SU-DHL-6 (cell line): ENCODE measurements around the gene NUSAP1.

ENCODE experiments used
- H2AFZ ChIP-seq: fragments of 200-600 bp; sonication (generic); 2 replicates; pipeline ENCODE4 v1.6.1; 2014; ENCODE audit warnings: low read depth, mild to moderate bottlenecking, moderate library complexity, mixed read lengths, antibody characterized with exemption, low read length; ENCODE audit not compliant: severe bottlenecking
- H3F3A ChIP-seq: fragments of 200-600 bp; shearing (Covaris generic); 2 replicates; pipeline ENCODE4 v1.6.0; 2016; ENCODE audit warnings: antibody characterized with exemption, mild to moderate bottlenecking; ENCODE audit not compliant: insufficient read depth
- H3K27ac ChIP-seq: fragments of 200-600 bp; sonication (generic); 2 replicates; pipeline ENCODE4 v1.5.1; 2016; ENCODE audit warnings: low read depth, mild to moderate bottlenecking, low read length, moderate library complexity, mixed read lengths
- H3K27me3 ChIP-seq: fragments of 200-600 bp; sonication (generic), shearing (Covaris generic); 2 replicates; pipeline ENCODE4 v1.6.0; 2014; ENCODE audit warnings: mild to moderate bottlenecking, low read length
- H3K36me3 ChIP-seq: fragments of 200-600 bp; sonication (generic); 2 replicates; pipeline ENCODE4 v1.6.1; 2014; ENCODE audit warnings: mild to moderate bottlenecking, low read length, mixed read lengths
- H3K4me2 ChIP-seq: fragments of 300-600, 200-600 bp; shearing (Covaris generic), sonication (generic); 2 replicates; pipeline ENCODE4 v1.6.0; 2014; ENCODE audit warnings: low read length, low read depth, mild to moderate bottlenecking; ENCODE audit not compliant: poor library complexity, severe bottlenecking
- H3K4me3 ChIP-seq: fragments of 200-600 bp; sonication (generic); 2 replicates; pipeline ENCODE4 v1.5.1; 2014; ENCODE audit warnings: antibody characterized with exemption, low read length, mild to moderate bottlenecking, mixed read lengths; ENCODE audit not compliant: insufficient read depth, poor library complexity, severe bottlenecking
- H3K79me2 ChIP-seq: fragments of 200-600 bp; sonication (generic); 2 replicates; pipeline ENCODE4 v1.6.1; 2014; ENCODE audit warnings: mild to moderate bottlenecking, low read length, moderate library complexity; ENCODE audit not compliant: insufficient read depth
- H3K9ac ChIP-seq: fragments of 200-600 bp; sonication (generic); 2 replicates; pipeline ENCODE4 v1.7.0; 2014; ENCODE audit warnings: mild to moderate bottlenecking, low read length
- H3K9me2 ChIP-seq: fragments of 200-600 bp; sonication (generic); replicated peaks from 2 replicates; pipeline ENCODE4 v1.6.1; 2014; ENCODE audit warnings: low read length; ENCODE audit not compliant: insufficient read depth
- H3K9me3 ChIP-seq: fragments of 200-600 bp; sonication (generic); 2 replicates; pipeline ENCODE4 v1.6.1; 2014; ENCODE audit warnings: low read length, mixed read lengths; ENCODE audit not compliant: insufficient read depth
- H4K20me1 ChIP-seq: fragments of 200-600 bp; sonication (generic); 2 replicates; pipeline ENCODE4 v1.6.1; 2014; ENCODE audit warnings: low read depth, mild to moderate bottlenecking, antibody characterized with exemption, low read length, moderate library complexity, mixed read lengths
- EZH2phosphoT487 ChIP-seq: fragments of 200-600 bp; sonication (generic), shearing (Covaris generic); conservative IDR thresholded peaks from 2 replicates; pipeline ENCODE4 v1.6.1; 2018; ENCODE audit warnings: mild to moderate bottlenecking, antibody characterized with exemption, low read length, moderate library complexity, mixed read lengths
- TF ChIP-seq, protein P1 (sequence below): fragments of 200-600 bp; sonication (generic); IDR thresholded peaks from one replicate; pipeline ENCODE4 v1.5.1; 2017; ENCODE audit warnings: antibody characterized with exemption, mild to moderate bottlenecking, low read length, moderate library complexity; ENCODE audit not compliant: insufficient read depth, poor library complexity, severe bottlenecking

NUSAP1 gene

DNA sequence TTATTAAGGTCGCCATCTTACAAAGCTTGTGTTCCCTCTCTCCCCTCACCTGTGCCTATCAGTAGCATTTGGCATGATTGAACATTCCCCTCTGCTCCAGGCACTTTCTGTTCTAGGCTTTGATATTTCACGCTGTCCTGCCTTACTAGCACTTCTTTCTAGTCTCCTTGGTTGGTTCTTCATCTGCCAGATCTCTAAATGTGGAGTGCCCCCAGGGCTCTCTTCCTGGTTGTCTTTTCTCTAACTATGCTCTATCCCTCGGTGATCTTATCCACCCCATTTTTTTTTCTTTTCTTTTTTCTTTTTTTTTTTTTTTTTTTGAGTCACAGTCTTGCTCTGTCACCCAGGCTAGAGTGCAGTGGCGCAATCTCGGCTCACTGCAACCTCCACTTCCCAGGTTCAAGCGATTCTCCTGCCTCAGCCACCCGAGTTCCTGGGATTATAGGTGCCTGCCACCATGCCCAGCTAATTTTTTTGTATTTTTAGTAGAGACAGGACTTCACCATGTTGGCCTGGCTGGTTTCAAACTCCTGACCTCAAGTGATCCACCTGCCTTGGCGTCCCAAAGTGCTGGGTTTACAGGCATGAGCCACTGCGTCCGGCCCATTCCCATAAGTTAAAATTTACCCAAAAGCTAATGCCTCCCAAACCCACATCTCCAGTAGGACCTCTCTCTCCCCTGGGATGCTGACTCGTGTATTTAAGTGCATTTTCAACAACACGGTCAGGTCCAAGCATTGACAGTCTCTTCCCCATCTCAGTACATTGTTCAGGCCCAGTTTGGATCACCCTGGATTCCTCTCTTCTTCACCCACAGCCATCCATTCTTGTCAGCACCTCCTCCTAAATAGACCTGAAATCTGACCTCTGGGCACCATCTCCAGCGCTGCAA lies 5.2 kb downstream of the NUSAP1 start:
- TF ChIP-seq EZH2phosphoT487, result no peak
- TF ChIP-seq, protein P1, sequence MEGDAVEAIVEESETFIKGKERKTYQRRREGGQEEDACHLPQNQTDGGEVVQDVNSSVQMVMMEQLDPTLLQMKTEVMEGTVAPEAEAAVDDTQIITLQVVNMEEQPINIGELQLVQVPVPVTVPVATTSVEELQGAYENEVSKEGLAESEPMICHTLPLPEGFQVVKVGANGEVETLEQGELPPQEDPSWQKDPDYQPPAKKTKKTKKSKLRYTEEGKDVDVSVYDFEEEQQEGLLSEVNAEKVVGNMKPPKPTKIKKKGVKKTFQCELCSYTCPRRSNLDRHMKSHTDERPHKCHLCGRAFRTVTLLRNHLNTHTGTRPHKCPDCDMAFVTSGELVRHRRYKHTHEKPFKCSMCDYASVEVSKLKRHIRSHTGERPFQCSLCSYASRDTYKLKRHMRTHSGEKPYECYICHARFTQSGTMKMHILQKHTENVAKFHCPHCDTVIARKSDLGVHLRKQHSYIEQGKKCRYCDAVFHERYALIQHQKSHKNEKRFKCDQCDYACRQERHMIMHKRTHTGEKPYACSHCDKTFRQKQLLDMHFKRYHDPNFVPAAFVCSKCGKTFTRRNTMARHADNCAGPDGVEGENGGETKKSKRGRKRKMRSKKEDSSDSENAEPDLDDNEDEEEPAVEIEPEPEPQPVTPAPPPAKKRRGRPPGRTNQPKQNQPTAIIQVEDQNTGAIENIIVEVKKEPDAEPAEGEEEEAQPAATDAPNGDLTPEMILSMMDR, result no peak
- Histone ChIP-seq H3K9ac (no peak overlapping the region), H3K27ac (no peak overlapping the region)

DNA sequence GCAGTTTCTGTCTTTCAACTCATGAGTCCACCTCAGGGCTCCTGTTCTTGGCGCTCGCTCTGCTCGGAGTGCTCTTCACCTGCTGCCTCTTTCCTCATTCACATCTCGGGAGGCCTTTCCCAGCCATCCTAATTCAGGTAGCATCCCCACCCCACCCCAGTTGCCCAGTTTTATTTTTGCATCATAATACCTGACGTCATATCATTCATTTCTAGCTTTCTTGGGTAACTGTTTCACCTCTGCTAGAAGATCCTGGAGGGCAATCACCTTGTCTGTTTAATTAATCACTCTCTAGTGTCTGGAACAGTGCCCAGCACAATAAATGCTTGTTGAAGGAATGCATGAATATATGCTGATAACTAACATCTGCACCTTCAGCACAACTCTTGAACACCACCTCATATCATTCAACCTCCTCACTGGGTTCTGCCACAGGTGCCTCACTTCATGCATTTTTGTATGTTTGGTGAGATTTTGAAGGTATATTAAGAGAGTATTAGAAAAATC lies 7.6 kb downstream of the NUSAP1 start:
- Histone ChIP-seq H3K4me2 (no peak overlapping the region), H3K27me3 (no peaks in the 10 kb centered on the region), H3K4me3 (no peak overlapping the region), H3K36me3 (peaks cover 36% of the 10 kb centered on the region), H3K9me2 (no peaks in the 10 kb centered on the region), H3K9ac (no peak overlapping the region), H3K27ac (no peak overlapping the region), H2AFZ (no peak overlapping the region), H3K79me2 (peaks cover 91% of the 10 kb centered on the region), H3K9me3 (no peaks in the 10 kb centered on the region), H3F3A (no peaks in the 10 kb centered on the region), H4K20me1 (peaks cover 23% of the 10 kb centered on the region)
- no peak for TF ChIP-seq EZH2phosphoT487

More for the DNA sequence above, 5.2 kb downstream of the NUSAP1 start:
- Histone ChIP-seq H3K36me3 (peaks cover 32% of the 10 kb centered on the region), H3K4me2 (peak overlapping the region; percentile 8), H2AFZ (no peak overlapping the region), H3K27me3 (no peaks in the 10 kb centered on the region), H3K4me3 (no peak overlapping the region), H3K79me2 (peaks cover 94% of the 10 kb centered on the region), H3F3A (peaks cover 12% of the 10 kb centered on the region), H4K20me1 (peaks cover 28% of the 10 kb centered on the region), H3K9me2 (no peaks in the 10 kb centered on the region), H3K9me3 (no peaks in the 10 kb centered on the region)

DNA sequence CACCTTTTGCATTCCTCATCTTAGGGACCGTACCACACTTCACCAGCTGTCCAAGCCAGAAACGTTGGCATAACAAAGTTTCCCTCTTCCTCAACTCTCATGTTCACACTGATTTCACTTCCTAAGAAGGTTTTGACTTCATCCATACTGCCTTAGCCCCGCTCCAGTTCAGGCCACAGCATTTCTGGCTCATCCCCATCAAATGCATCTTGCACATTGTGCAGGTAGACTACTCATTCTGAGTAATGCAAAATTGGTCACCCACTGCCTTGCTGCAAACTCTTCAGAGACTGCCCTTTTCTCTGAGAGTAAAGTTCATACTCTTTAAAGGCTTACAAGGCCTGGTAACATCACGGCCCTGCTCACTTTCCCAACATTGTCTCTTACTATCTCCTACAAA lies 8.8 kb downstream of the NUSAP1 start:
- no peak overlapping the region for H3K27ac ChIP-seq
- no peaks in the 10 kb centered on the region for H3F3A ChIP-seq
- peaks cover 23% of the 10 kb centered on the region for H4K20me1 ChIP-seq
- no peak overlapping the region for H3K4me2 ChIP-seq
- TF ChIP-seq, protein P1, result no peak
- no peak for TF ChIP-seq EZH2phosphoT487
- H3K27me3 ChIP-seq, result no peaks in the 10 kb centered on the region
- H3K9me3 ChIP-seq, result no peaks in the 10 kb centered on the region
- no peaks in the 10 kb centered on the region for H3K9me2 ChIP-seq
- peaks cover 90% of the 10 kb centered on the region for H3K79me2 ChIP-seq
- H3K9ac ChIP-seq, result no peak overlapping the region
- no peak overlapping the region for H3K4me3 ChIP-seq
- H3K36me3 ChIP-seq, result peaks cover 43% of the 10 kb centered on the region
- H2AFZ ChIP-seq, result no peak overlapping the region

DNA sequence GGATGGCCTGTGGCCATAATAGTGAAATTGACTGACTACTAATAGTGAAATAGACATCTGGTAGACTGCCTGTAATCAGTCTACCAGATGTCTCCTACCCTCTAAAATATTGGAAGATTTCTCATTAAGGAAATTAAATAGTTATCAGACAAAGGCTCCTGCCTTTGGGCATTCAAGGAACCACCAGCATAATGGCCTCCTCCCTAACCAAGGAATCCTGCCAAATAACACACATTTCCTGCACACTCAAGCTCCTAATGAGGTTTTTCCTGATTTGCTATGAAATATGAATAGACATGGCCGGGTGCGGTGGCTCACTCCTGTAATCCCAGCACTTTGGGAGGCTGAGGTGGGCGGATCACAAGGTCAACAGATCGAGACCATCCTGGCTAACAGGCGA lies 14.6 kb downstream of the NUSAP1 start:
- H3K9me3 ChIP-seq, result no peaks in the 10 kb centered on the region
- peaks cover 13% of the 10 kb centered on the region; the same call in 1 of the 2 replicates for H3F3A ChIP-seq
- no peaks in the 10 kb centered on the region for H3K27me3 ChIP-seq
- TF ChIP-seq EZH2phosphoT487, result no peak
- TF ChIP-seq, protein P1, result no peak
- H4K20me1 ChIP-seq, result 0 out of 2 replicates have a peak, but pooled peaks cover 12% of the 10 kb centered on the region
- no peak overlapping the region for H2AFZ ChIP-seq
- H3K27ac ChIP-seq, result no peak overlapping the region
- no peaks in the 10 kb centered on the region for H3K9me2 ChIP-seq
- no peak overlapping the region for H3K4me3 ChIP-seq
- H3K79me2 ChIP-seq, result peaks cover 56% of the 10 kb centered on the region
- H3K4me2 ChIP-seq, result no peak overlapping the region
- no peak overlapping the region for H3K9ac ChIP-seq
- H3K36me3 ChIP-seq, result peaks cover 49% of the 10 kb centered on the region
